SK-MEL-5 (cell line): Measurements from ENCODE around the gene SEC24D. TPM values are rescaled to one million over a fixed set of nuclear protein-coding genes. Genes with fewer than 3 reads are reported as not detected.
A peak's percentile ranks its signal among the peaks of the same experiment; 100 is the strongest.

Experiments
- DNase-seq: peaks from one replicate; pipeline ENCODE4 v3.0.0-alpha.2; 2016; ENCODE audit warnings: low read depth, low spot score
- in situ Hi-C: cut with HindIII; loops from 2 replicates; pipeline ENCODE4 v1.10.0; 2016; ENCODE audit warnings: low sequenced_read_pairs, high pct_unique_total_duplicates, low pct_unique_long_range_greater_than_20kb
- total RNA-seq: library from RNA; depleted of rRNA; stranded (reverse); fragments of >200 nt; shearing (Covaris generic); gene quantifications from 2 replicates; pipeline ENCODE4 v1.2.3, GENCODE V29; 2014

Gene SEC24D
- total RNA-seq, 1 experiment from 2014 or later, result 10.3 TPM

DNA sequence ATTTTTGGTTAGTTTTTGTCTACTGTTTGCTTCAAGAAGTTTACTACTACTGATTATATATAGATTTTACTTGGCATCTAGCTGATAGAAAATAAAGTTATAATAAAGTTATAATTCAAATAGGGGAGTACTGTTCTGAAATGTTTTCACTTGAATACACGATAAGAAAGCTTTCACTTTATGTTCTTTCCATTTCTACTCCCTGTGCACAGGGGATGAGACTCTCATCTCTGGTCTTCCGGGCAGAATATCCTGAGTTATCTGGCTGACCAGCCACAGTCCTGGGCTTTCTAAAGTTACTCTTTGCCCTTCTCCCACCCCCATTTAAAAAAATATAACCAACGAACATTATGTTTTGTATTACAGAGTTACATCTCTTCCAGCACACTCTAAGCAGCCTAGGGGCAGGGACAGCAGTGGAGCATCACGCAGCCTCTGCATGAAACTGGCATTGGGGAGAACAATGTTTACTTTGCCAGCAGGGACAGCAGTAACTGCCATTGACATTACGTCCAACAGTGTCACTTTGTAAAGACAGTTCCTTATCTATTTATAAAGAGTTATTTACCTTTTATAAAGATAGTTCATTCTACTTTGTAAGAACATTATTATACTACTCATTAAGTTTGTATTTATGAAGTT, 86.5 kb downstream of the SEC24D start:
- no peak for DNase-seq
- in situ Hi-C loops, result no loop called here

GRCh38 chr4:118746251-118746919, 89.5 kb downstream of the SEC24D start:
- in situ Hi-C loops, result no loop called here
- no peak for DNase-seq

DNA sequence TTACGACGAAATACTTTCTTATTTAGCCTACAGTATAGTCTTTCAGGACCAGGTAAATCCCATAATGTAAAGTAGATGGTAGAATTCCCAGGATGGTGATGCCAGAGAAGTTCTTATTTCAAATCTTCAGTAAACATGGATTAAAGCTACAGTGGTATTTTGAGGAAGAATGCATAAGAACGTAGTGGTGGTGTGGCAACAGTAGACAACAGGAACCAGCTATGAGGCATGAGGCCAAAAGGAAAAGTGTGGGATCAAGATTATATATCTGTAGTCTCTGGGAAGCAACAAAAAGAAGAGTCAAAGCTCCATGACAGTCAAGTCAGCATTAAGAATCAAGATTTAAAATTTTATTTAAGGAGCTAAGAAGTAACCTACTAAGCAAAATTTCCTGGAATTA, 90.6 kb downstream of the SEC24D start:
- no peak for DNase-seq
- in situ Hi-C loops, result no loop called here

DNA sequence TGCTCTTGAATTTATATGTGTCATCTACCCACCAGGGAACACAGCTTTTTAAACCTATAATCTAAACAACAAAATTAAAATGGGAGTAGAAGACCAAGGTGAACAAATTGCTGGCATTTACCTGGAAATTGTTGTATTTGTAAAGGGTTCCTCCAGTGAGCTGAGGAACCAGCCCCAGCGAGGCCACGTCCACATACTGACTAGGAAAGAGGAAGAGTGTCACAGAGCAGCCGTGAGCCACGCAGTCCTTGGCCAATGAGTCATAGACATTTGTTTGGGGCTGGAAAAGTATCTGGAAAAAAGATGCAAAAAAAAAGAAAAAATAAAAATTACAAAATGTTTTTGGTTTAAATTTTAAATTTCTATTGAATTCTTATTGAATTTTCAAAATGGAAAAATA, 92.1 kb downstream of the SEC24D start:
- in situ Hi-C loops, result no loop called here
- no peak for DNase-seq

- no peak for DNase-seq
- in situ Hi-C loops, result no loop called here
Measured at GRCh38 chr4:118742050-118742449, 93.9 kb downstream of the SEC24D start.

DNA sequence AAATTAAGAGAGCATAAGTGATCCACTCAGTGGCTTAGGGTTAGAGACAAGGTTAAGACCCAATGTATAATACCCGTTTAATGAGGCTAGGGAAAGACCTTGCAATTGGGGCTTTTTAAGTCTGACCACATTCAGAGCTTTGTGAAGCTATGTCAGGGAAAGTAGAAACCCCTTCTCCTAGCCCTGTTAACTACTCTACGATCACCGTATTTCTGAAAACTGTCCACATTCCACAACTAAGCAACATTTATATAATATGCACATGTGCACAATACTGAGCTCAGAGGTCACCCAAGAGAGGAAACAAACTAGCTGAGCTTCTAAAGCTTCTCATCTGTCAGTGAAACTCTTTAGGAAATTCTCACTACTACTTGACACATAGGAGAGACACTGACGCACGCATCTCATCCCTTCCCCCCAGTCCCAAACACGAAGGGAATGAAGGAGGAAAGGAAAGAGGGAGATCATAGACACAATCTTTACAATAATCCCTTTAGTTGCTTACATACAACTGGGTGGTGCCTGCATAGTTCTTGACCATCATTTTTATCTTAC, 94.5 kb downstream of the SEC24D start:
- DNase-seq, result no peak
- in situ Hi-C loops, result no loop called here

GRCh38 chr4:118740869-118741268, 95.1 kb downstream of the SEC24D start:
- DNase-seq, result peak; percentile 38
- in situ Hi-C loops, result no loop called here

- in situ Hi-C loops, result no loop called here
- DNase-seq, result peak; percentile 8
Measured at GRCh38 chr4:118739022-118739713, 96.8 kb downstream of the SEC24D start.

DNA sequence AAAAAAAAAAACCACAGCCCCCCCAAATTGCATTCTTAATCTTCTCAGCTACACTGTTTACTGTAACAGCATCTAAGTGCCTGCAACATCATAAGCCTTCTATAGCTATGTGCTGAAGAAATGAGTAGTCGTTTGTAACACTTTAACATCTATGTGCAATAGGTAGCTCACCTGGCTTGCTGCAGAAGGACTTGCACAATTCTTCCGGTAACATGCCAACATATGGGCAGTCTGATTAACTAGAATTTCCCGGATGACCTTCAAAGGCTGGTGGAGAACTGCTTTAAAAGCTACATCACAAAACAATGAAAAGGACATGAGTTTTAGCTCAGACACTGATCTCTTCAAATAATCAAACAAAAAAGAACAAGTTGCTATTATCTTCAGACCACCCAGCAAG, 97.8 kb downstream of the SEC24D start:
- in situ Hi-C loops, result no loop called here
- no peak for DNase-seq

- DNase-seq, result no peak
- in situ Hi-C loops, result no loop called here
Measured at GRCh38 chr4:118736900-118737299, 99.0 kb downstream of the SEC24D start.

GRCh38 chr4:118734491-118735205, 101.3 kb downstream of the SEC24D start:
- in situ Hi-C loops, result no loop called here
- DNase-seq, result no peak

- in situ Hi-C loops, result no loop called here
Measured at GRCh38 chr4:118732591-118733330, 103.2 kb downstream of the SEC24D start.

GRCh38 chr4:118730683-118731082, 105.2 kb downstream of the SEC24D start:
- in situ Hi-C loops, result no loop called here
- DNase-seq, result no peak

More at GRCh38 chr4:118732591-118733330, 103.2 kb downstream of the SEC24D start:
- DNase-seq, result no peak

DNA sequence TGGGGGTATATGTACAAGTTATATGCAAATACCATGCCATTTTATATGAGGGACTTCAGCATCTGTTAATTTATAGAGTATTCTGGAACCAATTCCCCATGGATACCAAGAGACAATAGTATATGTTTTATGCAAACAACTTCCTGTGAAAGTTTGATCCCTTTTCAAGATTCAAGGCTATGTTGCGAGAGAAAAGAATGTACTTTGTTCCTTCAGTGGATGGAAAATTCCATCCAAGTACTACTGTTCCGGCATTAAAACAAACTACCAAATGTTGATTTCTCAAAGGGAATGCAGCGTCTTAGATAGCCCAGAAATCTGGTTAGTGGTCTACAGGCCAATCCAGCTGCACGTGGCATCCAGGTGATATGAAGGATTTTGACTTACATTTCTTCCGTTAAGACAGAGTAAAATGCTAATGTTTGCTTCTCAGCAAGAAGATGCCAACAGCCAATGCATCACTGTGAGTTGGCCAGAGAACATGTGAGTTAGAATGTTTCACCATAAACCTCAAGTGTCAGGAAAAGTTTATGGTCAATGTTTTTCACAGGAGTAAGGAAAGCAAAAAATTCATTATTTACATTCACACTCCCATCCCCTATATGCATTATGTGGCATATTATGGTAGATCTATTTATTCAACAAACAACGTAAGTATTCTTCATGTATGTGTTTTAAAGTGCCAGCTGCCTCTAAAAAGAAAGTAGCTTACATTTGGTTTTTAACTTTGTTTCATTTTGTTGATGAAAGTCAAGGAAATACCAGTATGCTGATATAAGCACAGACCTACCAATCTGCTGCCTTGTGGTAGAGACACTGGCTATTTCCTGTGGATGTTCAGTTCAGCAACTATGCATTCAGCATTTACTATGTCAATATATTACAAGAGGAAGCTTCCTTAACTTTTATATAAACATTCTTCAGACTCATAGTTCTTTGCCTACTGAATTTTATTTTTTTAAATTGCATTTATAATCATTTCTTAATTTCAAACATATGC, 106.3 kb downstream of the SEC24D start:
- DNase-seq, result no peak
- in situ Hi-C loops, result no loop called here

- in situ Hi-C loops, result no loop called here
- no peak for DNase-seq
Measured at GRCh38 chr4:118727360-118727759, 108.6 kb downstream of the SEC24D start.

GRCh38 chr4:118723369-118723768, 112.6 kb downstream of the SEC24D start:
- in situ Hi-C loops, result no loop called here
- DNase-seq, result no peak
